CD4-positive, alpha-beta T cell (primary cell): ENCODE data around the gene LCN9. TPM values are rescaled to one million over a fixed set of nuclear protein-coding genes. Genes with fewer than 3 reads are reported as not detected.

Source experiments
- ATAC-seq: fragments of 200-7000 bp; cut with Tn5 transposase; one replicate; pipeline ENCODE4 v1.10.0; 2022; ENCODE audit warnings: mild to moderate bottlenecking; ENCODE audit not compliant: poor library complexity
- CTCF ChIA-PET: fragments of 350-600 bp; sonication (Branson Sonifier 250); formaldehyde crosslinking; loops from one replicate; lab custom pipeline; 2021; ENCODE audit warnings: antibody characterized with exemption, inconsistent platforms; lab: Charles Lee
- POLR2A ChIA-PET: fragments of 350-600 bp; sonication (Branson Sonifier 250); formaldehyde crosslinking; loops from one replicate; lab custom pipeline; 2021; ENCODE audit warnings: antibody characterized with exemption, inconsistent platforms; lab: Charles Lee
- DNase-seq, 14 experiments: peaks; one replicate each; pipeline ENCODE4 v3.0.0-alpha.2; 2013 to 2020; ENCODE audit warnings: mixed read lengths in 2 of 14
- H3K27ac ChIP-seq, 2 donors: one replicate each; pipeline versions ENCODE4 v1.5.1 to v1.7.0; 2013; ENCODE audit warnings: low read length in 2 of 2, low read depth in 1 of 2, mild to moderate bottlenecking in 1 of 2
- H3K27me3 ChIP-seq, 2 experiments: 1 replicate in 1 of 2; 2 replicates in 1 of 2; pipeline versions ENCODE4 v1.6.1 to v1.7.0; 2013; ENCODE audit warnings: low read length in 2 of 2, control low read depth in 1 of 2, mild to moderate bottlenecking in 1 of 2, moderate library complexity in 1 of 2; ENCODE audit not compliant: insufficient read depth in 2 of 2, control insufficient read depth in 1 of 2
- H3K36me3 ChIP-seq: one replicate; pipeline ENCODE4 v1.6.1; 2013; ENCODE audit warnings: low read length, control low read depth; ENCODE audit not compliant: insufficient read depth
- H3K4me1 ChIP-seq: one replicate; pipeline ENCODE4 v1.6.1; 2013; ENCODE audit warnings: low read length, control low read depth; ENCODE audit not compliant: insufficient read depth
- H3K4me3 ChIP-seq: one replicate; pipeline ENCODE4 v1.5.1; 2013; ENCODE audit warnings: mild to moderate bottlenecking, low read length, moderate library complexity
- H3K9me3 ChIP-seq, 2 experiments: 1 replicate in 1 of 2; 2 replicates in 1 of 2; pipeline versions ENCODE4 v1.6.1 to v1.7.0; 2013; ENCODE audit warnings: low read length in 2 of 2, mild to moderate bottlenecking in 2 of 2, control low read depth in 1 of 2, moderate library complexity in 1 of 2; ENCODE audit not compliant: control insufficient read depth in 1 of 2, insufficient read depth in 1 of 2
- H3K27ac Mint-ChIP-seq: one replicate; pipeline ENCODE4 v1.8.0; 2020; ENCODE audit warnings: mixed read lengths
- H3K27me3 Mint-ChIP-seq: one replicate; pipeline ENCODE4 v1.8.0; 2021; ENCODE audit warnings: mixed read lengths
- H3K36me3 Mint-ChIP-seq: one replicate; pipeline ENCODE4 v1.8.0; 2021; ENCODE audit warnings: low read depth, mixed read lengths
- H3K4me1 Mint-ChIP-seq: one replicate; pipeline ENCODE4 v1.8.0; 2021; ENCODE audit warnings: low read depth, mixed read lengths
- H3K4me3 Mint-ChIP-seq: one replicate; pipeline ENCODE4 v1.8.0; 2020; ENCODE audit warnings: mild to moderate bottlenecking, mixed read lengths
- H3K9me3 Mint-ChIP-seq: one replicate; pipeline ENCODE4 v1.8.0; 2020; ENCODE audit warnings: mixed read lengths
- CTCF ChIP-seq: fragments of 200-600 bp; IDR thresholded peaks from one replicate; pipeline ENCODE4 v1.8.0; 2022; ENCODE audit warnings: antibody characterized with exemption, mild to moderate bottlenecking
- intact Hi-C, 2 experiments: fragments of 100-400 bp; cut with DNase I in 1 of 2; cut with micrococcal nuclease in 1 of 2; formaldehyde crosslinking; loops; one replicate each; pipeline versions ENCODE4 v1.15.1 to v1.9.0; 2023 to 2025; cut with DNase I, micrococcal nuclease
- total RNA-seq, 174 experiments: library from RNA in 2 of 174; stranded (reverse) in 2 of 174; gene quantifications; one replicate each; pipeline ENCODE4 v1.2.3 and lab custom pipeline; 2021 to 2026

LCN9 gene
- total RNA-seq, 2 experiments from 2014 or later, result not detected

GRCh38 chr9:135617991-135618411, 45.1 kb upstream of the LCN9 start:
- Mint-ChIP-seq H3K27ac (no peak overlapping the region), H3K4me1 (no peaks in the 10 kb centered on the region), H3K27me3 (peaks cover 20% of the 10 kb centered on the region), H3K36me3 (no peaks in the 10 kb centered on the region), H3K9me3 (no peaks in the 10 kb centered on the region), H3K4me3 (no peak overlapping the region)
- H3K9me3 ChIP-seq, result peaks cover 0 to 5% of the 10 kb centered on the region in 2 experiments
- H3K27me3 ChIP-seq, result peaks cover 0 to 3% of the 10 kb centered on the region in 2 experiments
- no peak overlapping the region for H3K4me3 ChIP-seq
- no peak for DNase-seq
- no peak overlapping the region for H3K27ac ChIP-seq
- intact Hi-C loops, result no loop called here
- H3K36me3 ChIP-seq, result no peaks in the 10 kb centered on the region
- ATAC-seq, result no peak
- no peaks in the 10 kb centered on the region for H3K4me1 ChIP-seq
- CTCF ChIA-PET, result no interaction called here
- POLR2A ChIA-PET, result no interaction called here
- no peak for TF ChIP-seq CTCF

GRCh38 chr9:135618866-135619598, 44.1 kb upstream of the LCN9 start:
- no peak for TF ChIP-seq CTCF
- Mint-ChIP-seq H3K36me3 (no peaks in the 10 kb centered on the region), H3K4me3 (no peak overlapping the region), H3K27me3 (peaks cover 20% of the 10 kb centered on the region), H3K27ac (no peak overlapping the region), H3K4me1 (no peaks in the 10 kb centered on the region), H3K9me3 (no peaks in the 10 kb centered on the region)
- no peak for DNase-seq
- no peaks in the 10 kb centered on the region for H3K36me3 ChIP-seq
- no peak overlapping the region for H3K4me3 ChIP-seq
- peaks cover 0 to 5% of the 10 kb centered on the region in 2 experiments for H3K9me3 ChIP-seq
- H3K27ac ChIP-seq, result no peak overlapping the region
- ChIA-PET POLR2A (no interaction called here), CTCF (no interaction called here)
- peaks cover 0 to 3% of the 10 kb centered on the region in 2 experiments for H3K27me3 ChIP-seq
- no peaks in the 10 kb centered on the region for H3K4me1 ChIP-seq
- intact Hi-C loops, result no loop called here
- no peak for ATAC-seq

GRCh38 chr9:135619599-135619886, 43.6 kb upstream of the LCN9 start:
- no peaks in the 10 kb centered on the region for H3K4me1 ChIP-seq
- Mint-ChIP-seq H3K36me3 (no peaks in the 10 kb centered on the region), H3K4me3 (no peak overlapping the region), H3K27ac (no peak overlapping the region), H3K27me3 (peaks cover 23% of the 10 kb centered on the region), H3K4me1 (no peaks in the 10 kb centered on the region), H3K9me3 (no peaks in the 10 kb centered on the region)
- DNase-seq, result no peak
- TF ChIP-seq CTCF, result no peak
- no peak overlapping the region for H3K27ac ChIP-seq
- ChIA-PET POLR2A (no interaction called here), CTCF (no interaction called here)
- H3K36me3 ChIP-seq, result no peaks in the 10 kb centered on the region
- H3K27me3 ChIP-seq, result peaks cover 0 to 3% of the 10 kb centered on the region in 2 experiments
- H3K4me3 ChIP-seq, result no peak overlapping the region
- no peak for ATAC-seq
- peaks cover 0 to 5% of the 10 kb centered on the region in 2 experiments for H3K9me3 ChIP-seq
- intact Hi-C loops, result no loop called here
